Measurements from ENCODE around the gene SULT6B1.

- TF ChIP-seq EP300 (IDR thresholded peaks at IDR 0.05): no peak
- TF ChIP-seq CTCF (IDR thresholded peaks at IDR 0.05): no peak
- TF ChIP-seq POLR2A (IDR thresholded peaks at IDR 0.05): no peak
- TF ChIP-seq POLR2AphosphoS5 (IDR thresholded peaks at IDR 0.05): no peak
These were observed 6.5 kb downstream of the SULT6B1 start for GRCh38 chr2:37181726-37182684.

Data from gastroesophageal sphincter (tissue), 3 donors.